Thyroid gland (tissue), 4 donors: Measurements from ENCODE around the gene TPRG1.

ENCODE experiments used
- POLR2A ChIP-seq, 2 donors: fragments of 450-650 bp; IDR thresholded peaks; one replicate each; pipeline ENCODE4 v1.6.1; 2017; ENCODE audit warnings: antibody characterized with exemption in 2 of 2, mild to moderate bottlenecking in 2 of 2, moderate library complexity in 1 of 2
- TF ChIP-seq, protein P1 (sequence below), 6 experiments: fragments of 200-600 bp in 3 of 6; fragments of 450-650 bp in 3 of 6; sonication (generic) in 3 of 6; IDR thresholded peaks; one replicate each; pipeline ENCODE4 v1.5.1; 2016 to 2019; ENCODE audit warnings: antibody characterized with exemption in 6 of 6, mild to moderate bottlenecking in 2 of 6, inconsistent platforms in 1 of 6, moderate library complexity in 1 of 6

DNA sequence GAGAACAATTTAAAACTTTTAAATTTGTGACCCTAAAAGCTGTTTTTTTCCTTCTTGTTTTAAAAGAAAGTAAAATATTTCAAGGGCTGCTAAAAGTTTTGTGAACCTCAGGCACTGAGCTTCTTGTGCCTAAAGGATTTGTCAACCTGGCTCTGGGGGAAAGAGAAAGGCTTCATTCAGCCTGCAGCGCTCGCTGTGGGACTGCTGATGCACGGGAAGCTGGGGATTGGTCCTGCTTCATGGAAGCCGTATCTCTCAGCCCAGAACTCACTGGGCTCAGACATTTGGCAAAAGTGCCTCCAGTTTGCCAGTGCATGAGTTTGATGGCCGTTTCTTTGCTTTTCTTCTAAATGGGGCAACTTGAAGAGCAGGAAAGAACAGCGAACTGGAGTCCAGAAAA is 30.8 kb downstream of the TPRG1 start:
- TF ChIP-seq, protein P1, sequence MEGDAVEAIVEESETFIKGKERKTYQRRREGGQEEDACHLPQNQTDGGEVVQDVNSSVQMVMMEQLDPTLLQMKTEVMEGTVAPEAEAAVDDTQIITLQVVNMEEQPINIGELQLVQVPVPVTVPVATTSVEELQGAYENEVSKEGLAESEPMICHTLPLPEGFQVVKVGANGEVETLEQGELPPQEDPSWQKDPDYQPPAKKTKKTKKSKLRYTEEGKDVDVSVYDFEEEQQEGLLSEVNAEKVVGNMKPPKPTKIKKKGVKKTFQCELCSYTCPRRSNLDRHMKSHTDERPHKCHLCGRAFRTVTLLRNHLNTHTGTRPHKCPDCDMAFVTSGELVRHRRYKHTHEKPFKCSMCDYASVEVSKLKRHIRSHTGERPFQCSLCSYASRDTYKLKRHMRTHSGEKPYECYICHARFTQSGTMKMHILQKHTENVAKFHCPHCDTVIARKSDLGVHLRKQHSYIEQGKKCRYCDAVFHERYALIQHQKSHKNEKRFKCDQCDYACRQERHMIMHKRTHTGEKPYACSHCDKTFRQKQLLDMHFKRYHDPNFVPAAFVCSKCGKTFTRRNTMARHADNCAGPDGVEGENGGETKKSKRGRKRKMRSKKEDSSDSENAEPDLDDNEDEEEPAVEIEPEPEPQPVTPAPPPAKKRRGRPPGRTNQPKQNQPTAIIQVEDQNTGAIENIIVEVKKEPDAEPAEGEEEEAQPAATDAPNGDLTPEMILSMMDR (IDR thresholded peaks at IDR 0.05) = no peak
- no peak for TF ChIP-seq POLR2A (IDR thresholded peaks at IDR 0.05)
